Epithelial cell of proximal tubule (primary cell): ENCODE data around the gene IL17A. TPM values are rescaled to one million over a fixed set of nuclear protein-coding genes. Genes with fewer than 3 reads are reported as not detected.

Source experiments
- DNase-seq: peaks from one replicate; pipeline ENCODE4 v3.0.0-alpha.2; 2011; ENCODE audit warnings: low read depth
- H3K4me3 ChIP-seq: 2 replicates; pipeline ENCODE4 v1.5.1; 2011; ENCODE audit warnings: low read depth, mild to moderate bottlenecking, low read length
- CTCF ChIP-seq: conservative IDR thresholded peaks from 2 replicates; pipeline ENCODE4 v1.5.1; 2012; ENCODE audit warnings: low read depth, mild to moderate bottlenecking, low read length
- total RNA-seq: library from RNA; depleted of rRNA; stranded (reverse); fragments of >200 nt; gene quantifications from 2 replicates; pipeline ENCODE4 v1.2.3, GENCODE V29; 2015

The IL17A gene
- total RNA-seq = not detected in 2 replicates

GRCh38 chr6:52186075-52186474, at the start of gene IL17A:
Gene IL17A (plus strand): TSS chr6:52186375. CDS start chr6:52186432, 57 bp downstream.
- TF ChIP-seq CTCF = no peak
- H3K4me3 ChIP-seq = no peak within 1 kb of the TSS
- DNase-seq = no peak

GRCh38 chr6:52136934-52137467, 49.2 kb upstream of the IL17A start:
- no peak overlapping the region for H3K4me3 ChIP-seq
- no peak for TF ChIP-seq CTCF
- DNase-seq = no peak

- no peak overlapping the region for H3K4me3 ChIP-seq
- no peak for TF ChIP-seq CTCF
- DNase-seq = no peak
Observed at GRCh38 chr6:52138284-52138683, 47.9 kb upstream of the IL17A start.

GRCh38 chr6:52139985-52140680, 46.0 kb upstream of the IL17A start:
- TF ChIP-seq CTCF = no peak
- H3K4me3 ChIP-seq = no peak overlapping the region
- DNase-seq = no peak

- TF ChIP-seq CTCF = no peak
- no peak for DNase-seq
Observed at GRCh38 chr6:52141596-52141995, 44.6 kb upstream of the IL17A start.

GRCh38 chr6:52142556-52142955, 43.6 kb upstream of the IL17A start:
- TF ChIP-seq CTCF = no peak

More at GRCh38 chr6:52141596-52141995, 44.6 kb upstream of the IL17A start:
- no peak overlapping the region for H3K4me3 ChIP-seq

GRCh38 chr6:52143551-52143950, 42.6 kb upstream of the IL17A start:
- TF ChIP-seq CTCF = no peak
- H3K4me3 ChIP-seq = no peak overlapping the region
- no peak for DNase-seq

More at GRCh38 chr6:52142556-52142955, 43.6 kb upstream of the IL17A start:
- no peak for DNase-seq
- no peak overlapping the region for H3K4me3 ChIP-seq
